Measurements from ENCODE around the gene ZNF544. TPM values are rescaled to one million over a fixed set of nuclear protein-coding genes. Genes with fewer than 3 reads are reported as not detected.

The ZNF544 gene
- total RNA-seq, 1 donor from 2014 or later: 20.1 TPM

DNA sequence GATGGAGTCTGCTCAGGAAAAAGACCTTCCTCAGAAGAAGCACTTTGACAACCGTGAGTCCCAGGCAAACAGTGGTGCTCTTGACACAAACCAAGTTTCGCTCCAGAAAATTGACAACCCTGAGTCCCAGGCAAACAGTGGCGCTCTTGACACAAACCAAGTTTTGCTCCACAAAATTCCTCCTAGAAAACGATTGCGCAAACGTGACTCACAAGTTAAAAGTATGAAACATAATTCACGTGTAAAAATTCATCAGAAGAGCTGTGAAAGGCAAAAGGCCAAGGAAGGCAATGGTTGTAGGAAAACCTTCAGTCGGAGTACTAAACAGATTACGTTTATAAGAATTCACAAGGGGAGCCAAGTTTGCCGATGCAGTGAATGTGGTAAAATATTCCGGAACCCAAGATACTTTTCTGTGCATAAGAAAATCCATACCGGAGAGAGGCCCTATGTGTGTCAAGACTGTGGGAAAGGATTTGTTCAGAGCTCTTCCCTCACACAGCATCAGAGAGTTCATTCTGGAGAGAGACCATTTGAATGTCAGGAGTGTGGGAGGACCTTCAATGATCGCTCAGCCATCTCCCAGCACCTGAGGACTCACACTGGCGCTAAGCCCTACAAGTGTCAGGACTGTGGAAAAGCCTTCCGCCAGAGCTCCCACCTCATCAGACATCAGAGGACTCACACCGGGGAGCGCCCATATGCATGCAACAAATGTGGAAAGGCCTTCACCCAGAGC lies 16.2 kb upstream of the ZNF544 start:
- no peaks in the 10 kb centered on the region for H3K4me1 ChIP-seq
- no peaks in the 10 kb centered on the region for H3K27me3 ChIP-seq
- peaks cover 98% of the 10 kb centered on the region for H3K9me3 ChIP-seq
- peak overlapping the region in 1 of 2 donors; percentile 8 for H3K4me3 ChIP-seq
- no peak overlapping the region for H3K27ac ChIP-seq
- TF ChIP-seq POLR2AphosphoS5 (IDR thresholded peaks at IDR 0.05; ENCODE audit: insufficient read depth in 1 of 2, low read depth in 1 of 2) (no peak), POLR2A (IDR thresholded peaks at IDR 0.05) (no peak)
- TF ChIP-seq, protein P1, sequence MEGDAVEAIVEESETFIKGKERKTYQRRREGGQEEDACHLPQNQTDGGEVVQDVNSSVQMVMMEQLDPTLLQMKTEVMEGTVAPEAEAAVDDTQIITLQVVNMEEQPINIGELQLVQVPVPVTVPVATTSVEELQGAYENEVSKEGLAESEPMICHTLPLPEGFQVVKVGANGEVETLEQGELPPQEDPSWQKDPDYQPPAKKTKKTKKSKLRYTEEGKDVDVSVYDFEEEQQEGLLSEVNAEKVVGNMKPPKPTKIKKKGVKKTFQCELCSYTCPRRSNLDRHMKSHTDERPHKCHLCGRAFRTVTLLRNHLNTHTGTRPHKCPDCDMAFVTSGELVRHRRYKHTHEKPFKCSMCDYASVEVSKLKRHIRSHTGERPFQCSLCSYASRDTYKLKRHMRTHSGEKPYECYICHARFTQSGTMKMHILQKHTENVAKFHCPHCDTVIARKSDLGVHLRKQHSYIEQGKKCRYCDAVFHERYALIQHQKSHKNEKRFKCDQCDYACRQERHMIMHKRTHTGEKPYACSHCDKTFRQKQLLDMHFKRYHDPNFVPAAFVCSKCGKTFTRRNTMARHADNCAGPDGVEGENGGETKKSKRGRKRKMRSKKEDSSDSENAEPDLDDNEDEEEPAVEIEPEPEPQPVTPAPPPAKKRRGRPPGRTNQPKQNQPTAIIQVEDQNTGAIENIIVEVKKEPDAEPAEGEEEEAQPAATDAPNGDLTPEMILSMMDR (IDR thresholded peaks at IDR 0.05): no peak
- H3K36me3 ChIP-seq: peaks cover 34 to 56% of the 10 kb centered on the region in 2 donors
- intact Hi-C loops (cut with DNase I): no loop called here
- no peak for DNase-seq (ENCODE audit: extremely low spot score in 2 of 2)

DNA sequence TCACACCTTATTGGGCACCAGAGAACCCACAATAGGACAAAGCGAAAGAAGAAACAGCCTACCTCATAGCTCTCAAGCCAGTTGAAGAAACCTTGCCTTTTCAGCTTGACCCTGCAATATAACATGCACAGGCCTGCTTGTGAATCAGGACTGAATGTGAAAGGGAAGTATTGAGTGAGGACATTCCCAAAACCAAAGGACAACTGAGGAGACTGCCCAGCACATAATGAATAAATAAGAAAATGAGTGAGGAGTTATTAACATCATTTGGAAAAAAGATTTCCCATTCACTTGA lies 15.7 kb upstream of the ZNF544 start:
- Histone ChIP-seq H3K4me1 (no peaks in the 10 kb centered on the region), H3K9me3 (peaks cover 96% of the 10 kb centered on the region), H3K4me3 (peak overlapping the region in 1 of 2 donors; percentile 8), H3K36me3 (peaks cover 29 to 51% of the 10 kb centered on the region in 2 donors), H3K27me3 (no peaks in the 10 kb centered on the region), H3K27ac (no peak overlapping the region)
- DNase-seq (ENCODE audit: extremely low spot score in 2 of 2): no peak
- intact Hi-C loops (cut with DNase I): no loop called here
- TF ChIP-seq POLR2A (IDR thresholded peaks at IDR 0.05): no peak
- TF ChIP-seq POLR2AphosphoS5 (IDR thresholded peaks at IDR 0.05; ENCODE audit: insufficient read depth in 1 of 2, low read depth in 1 of 2): no peak
- TF ChIP-seq, protein P1 (IDR thresholded peaks at IDR 0.05): no peak

DNA sequence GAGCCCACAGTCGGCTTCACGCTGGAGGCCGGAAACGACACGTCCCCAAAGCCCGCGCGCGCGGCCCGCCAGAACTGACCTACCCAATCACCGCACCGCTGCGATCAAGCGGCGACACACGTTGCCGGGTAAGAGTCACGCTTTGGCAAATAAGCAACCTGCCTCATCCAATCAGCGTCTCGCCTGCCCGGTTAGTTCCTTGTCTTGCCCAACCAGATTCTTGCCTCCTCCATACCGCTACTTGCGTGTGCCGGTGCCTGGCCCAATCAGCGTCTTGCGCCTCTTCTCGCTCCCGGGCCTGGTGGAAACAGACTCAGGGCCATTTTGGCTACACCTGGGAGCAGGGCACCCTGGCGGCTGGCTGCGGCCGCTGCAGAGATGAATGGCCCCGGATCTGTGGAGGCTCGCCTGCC lies 11.6 kb upstream of the ZNF544 start:
- DNase-seq (ENCODE audit: extremely low spot score in 2 of 2): no peak
- TF ChIP-seq POLR2AphosphoS5 (IDR thresholded peaks at IDR 0.05; ENCODE audit: insufficient read depth in 1 of 2, low read depth in 1 of 2): no peak
- TF ChIP-seq, protein P1 (IDR thresholded peaks at IDR 0.05): no peak
- TF ChIP-seq POLR2A (IDR thresholded peaks at IDR 0.05): no peak
- Histone ChIP-seq H3K9me3 (peaks cover 68% of the 10 kb centered on the region), H3K4me1 (no peaks in the 10 kb centered on the region), H3K27me3 (no peaks in the 10 kb centered on the region), H3K36me3 (peaks cover 0 to 10% of the 10 kb centered on the region in 2 donors), H3K27ac (no peak overlapping the region), H3K4me3 (no peak overlapping the region)
- intact Hi-C loops (cut with DNase I): no loop called here

DNA sequence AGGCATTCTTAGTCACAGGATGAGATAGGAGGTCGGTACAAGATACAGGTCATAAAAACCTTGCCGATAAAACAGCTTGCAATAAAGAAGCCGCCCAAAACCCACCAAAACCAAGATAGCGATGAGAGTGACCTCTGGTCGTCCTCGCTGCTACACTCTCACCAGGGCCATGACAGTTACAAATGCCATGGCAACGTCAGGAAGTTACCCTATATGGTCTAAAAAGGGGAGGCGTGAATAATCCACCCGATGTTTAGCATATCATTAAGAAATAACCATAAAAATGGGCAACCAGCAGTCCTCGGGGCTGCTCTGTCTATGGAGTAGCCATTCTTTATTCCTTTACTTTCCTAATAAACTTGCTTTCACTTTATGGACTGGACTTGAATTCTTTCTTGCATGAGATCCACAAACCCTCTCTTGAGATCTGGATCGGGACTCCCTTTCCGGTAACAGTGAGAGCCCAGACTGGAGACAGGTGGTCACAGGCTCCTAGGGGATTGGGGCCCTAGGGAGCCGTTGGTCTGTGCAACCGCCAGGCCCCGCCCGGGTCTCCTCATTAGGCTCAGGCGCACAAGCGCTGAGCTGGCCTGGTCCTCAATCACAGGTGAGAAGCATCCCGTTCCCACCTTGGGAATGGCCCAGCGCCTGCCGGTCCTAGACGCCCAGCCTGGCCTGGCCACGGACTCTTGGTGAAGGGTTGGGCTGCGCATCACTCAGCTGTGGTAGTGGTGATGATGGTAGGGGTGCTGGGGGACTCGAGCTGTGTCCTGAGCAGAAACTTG lies 10.9 kb upstream of the ZNF544 start:
- Histone ChIP-seq H3K27ac (no peak overlapping the region), H3K27me3 (no peaks in the 10 kb centered on the region), H3K36me3 (peaks cover 0 to 3% of the 10 kb centered on the region in 2 donors), H3K9me3 (peaks cover 61% of the 10 kb centered on the region), H3K4me3 (no peak overlapping the region), H3K4me1 (no peaks in the 10 kb centered on the region)
- DNase-seq (ENCODE audit: extremely low spot score in 2 of 2): no peak
- intact Hi-C loops (cut with DNase I): no loop called here
- TF ChIP-seq, protein P1 (IDR thresholded peaks at IDR 0.05): no peak
- TF ChIP-seq POLR2AphosphoS5 (IDR thresholded peaks at IDR 0.05; ENCODE audit: insufficient read depth in 1 of 2, low read depth in 1 of 2) (no peak), POLR2A (IDR thresholded peaks at IDR 0.05) (no peak)

DNA sequence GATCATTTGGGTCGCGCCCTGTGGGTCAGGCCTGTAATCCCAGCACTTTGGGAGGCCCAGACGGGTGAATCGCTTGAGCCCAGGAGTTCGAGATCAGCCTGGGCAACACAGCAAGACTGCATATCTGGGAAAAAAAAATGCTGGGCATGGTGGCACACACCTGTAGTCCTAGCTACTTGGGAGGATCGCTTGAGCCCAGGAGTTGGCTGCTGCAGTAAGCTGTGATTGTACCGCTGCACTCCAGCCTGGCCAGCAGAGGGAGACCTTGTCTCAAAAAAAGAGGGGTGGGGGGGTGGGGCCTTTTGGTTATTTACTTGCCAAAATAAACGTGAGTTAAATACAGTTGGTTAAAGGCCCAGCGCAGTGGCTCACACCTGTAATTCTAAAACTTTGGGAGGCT lies 9.8 kb upstream of the ZNF544 start:
- peaks cover 50% of the 10 kb centered on the region for H3K9me3 ChIP-seq
- DNase-seq (ENCODE audit: extremely low spot score in 2 of 2): no peak
- TF ChIP-seq POLR2AphosphoS5 (IDR thresholded peaks at IDR 0.05; ENCODE audit: insufficient read depth in 1 of 2, low read depth in 1 of 2) (no peak), POLR2A (IDR thresholded peaks at IDR 0.05) (no peak)
- TF ChIP-seq, protein P1 (IDR thresholded peaks at IDR 0.05): no peak
- intact Hi-C loops (cut with DNase I): no loop called here
- H3K4me1 ChIP-seq: no peaks in the 10 kb centered on the region
- H3K27me3 ChIP-seq: no peaks in the 10 kb centered on the region
- no peak overlapping the region for H3K27ac ChIP-seq
- no peaks in the 10 kb centered on the region for H3K36me3 ChIP-seq
- H3K4me3 ChIP-seq: no peak overlapping the region
